ENCODE measurements around the gene SMAD3.

The SMAD3 gene

DNA sequence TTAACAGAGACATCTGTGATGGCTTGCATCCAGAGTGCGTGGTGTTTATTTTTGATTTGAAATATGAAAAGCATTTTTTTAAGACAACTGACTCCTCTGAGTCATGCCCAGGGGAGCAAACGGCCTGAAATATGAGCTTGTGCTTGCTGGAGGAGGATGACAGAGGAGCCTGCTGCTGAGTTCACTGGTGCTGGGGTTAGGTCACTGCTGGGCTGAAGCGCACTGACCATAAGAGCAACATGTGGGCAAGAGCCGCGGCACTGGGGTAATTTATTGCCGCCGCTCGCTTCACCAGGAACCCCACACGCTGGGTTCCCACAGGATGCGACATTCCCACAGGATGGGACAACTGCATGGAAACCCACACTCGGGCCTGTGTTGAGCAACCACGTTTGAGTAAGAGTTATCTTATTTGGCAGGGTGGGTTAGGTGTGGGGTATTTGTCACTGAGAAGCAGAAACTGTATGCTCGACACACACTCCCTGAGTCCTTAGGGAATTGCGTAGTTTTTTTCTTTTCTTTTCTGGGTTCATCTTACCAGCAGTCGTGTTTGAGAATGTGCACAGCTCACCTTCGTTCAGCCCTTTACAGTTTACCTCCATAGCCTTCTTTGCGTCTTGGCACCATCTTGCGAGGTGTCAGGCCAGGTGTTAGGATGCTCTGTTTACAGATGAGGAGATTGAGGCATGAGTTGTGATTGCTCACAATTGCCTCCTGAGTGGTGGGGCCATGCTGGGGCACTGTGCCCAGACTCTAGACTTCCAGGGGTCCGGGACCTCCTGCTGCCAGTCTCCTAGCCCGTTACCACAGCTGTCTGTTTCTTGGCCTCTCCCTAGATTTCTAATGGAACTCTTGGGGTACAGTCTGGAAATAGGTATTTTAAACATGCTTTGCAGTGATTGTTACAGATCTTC is 60.4 kb downstream of the SMAD3 start:
- DNase-seq (ENCODE audit: low spot score) = peak; percentile 78

DNA sequence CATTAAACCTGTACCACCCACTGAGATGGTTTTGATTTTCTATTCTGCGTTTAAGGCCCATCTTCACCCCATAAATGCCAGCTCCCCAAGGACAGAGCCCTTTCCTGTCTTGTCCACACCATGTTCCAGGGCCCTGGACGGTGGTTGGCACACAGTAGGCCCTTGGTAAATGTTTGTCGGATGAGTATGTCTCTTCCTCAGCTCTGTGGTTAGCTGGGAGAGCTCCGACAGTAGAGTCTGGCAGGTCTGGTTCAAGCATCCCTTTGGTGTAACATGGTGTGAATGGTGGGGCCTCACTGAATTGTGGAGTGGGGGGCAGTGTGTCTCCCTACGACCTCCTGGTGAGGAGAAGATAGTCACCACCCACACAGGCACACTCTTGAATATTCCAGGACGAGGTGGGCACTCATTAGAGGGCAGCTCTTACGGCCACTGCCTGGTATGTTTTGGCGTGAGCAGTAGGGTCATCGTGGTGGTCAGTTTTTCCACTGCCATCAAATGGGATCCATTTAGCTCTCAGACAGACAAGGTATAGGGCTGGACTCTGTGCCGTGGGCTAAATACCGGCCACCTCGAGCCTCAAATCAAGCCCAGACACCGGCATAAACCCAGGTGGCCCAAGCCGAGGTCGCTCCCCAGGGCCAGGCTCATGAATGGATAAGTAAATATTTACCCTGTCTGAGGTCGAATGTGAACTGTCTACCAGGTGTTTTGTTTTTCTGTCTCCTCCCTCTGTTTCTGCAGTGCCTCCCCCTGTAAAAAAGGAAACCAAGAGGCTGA is 61.3 kb downstream of the SMAD3 start:
- DNase-seq (ENCODE audit: low spot score) = no peak

DNA sequence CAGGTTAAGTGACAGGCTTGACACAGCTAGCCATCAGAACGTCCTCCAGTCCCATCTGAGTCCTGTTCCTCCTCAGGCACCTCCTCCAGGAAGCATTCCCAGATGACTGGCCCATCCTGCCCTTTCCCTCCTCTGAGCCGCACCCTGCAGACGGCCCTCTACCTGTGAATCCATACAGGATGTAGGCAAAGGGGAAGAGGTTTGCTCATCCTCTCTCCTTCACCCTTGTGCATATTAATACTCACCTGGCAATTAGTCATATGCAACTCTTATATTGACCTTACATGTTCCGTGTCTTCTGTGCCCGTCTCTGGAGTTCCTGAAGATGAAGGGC is 61.9 kb downstream of the SMAD3 start:
- peak; percentile 33 for DNase-seq (ENCODE audit: low spot score)

DNA sequence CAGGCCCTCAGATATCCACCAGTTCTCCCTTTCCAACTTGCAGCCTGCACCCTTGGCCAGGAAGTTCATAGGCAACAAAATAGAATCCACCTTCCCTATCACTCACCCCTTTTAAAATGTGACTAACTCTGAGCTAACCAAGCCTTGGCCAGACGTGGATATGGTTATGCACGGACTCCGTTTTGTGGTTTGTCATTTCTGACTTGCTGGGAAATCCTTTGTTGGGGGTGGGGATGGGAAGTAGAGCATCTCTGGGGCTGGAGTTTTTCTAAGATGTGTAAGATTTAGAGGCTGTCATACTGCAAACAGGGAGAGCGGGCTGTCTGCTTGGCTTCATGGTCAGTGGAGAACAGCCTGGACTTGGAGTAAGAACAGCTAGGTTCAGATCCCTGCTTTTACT is 62.6 kb downstream of the SMAD3 start:
- peak; percentile 38 for DNase-seq (ENCODE audit: low spot score)

DNA sequence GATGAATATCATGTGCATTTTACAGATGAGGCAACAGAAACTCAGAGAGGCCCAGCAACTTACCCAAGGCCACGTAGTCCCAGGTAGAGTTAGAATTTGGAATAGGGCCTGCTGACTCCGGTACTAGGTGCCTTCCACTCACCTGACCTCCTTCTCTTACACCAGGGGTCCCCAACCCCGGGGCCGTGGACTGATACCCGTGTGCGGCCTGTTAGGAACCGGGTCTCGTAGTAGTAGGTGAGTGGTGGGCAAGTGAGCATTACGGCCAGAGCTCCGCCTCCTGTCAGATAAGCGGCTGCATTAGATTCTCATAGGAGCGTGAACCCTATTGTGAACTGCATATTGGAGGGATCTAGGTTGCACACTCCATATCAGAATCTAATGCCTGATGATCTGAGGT is 64.8 kb downstream of the SMAD3 start:
- peak; percentile 52 for DNase-seq (ENCODE audit: low spot score)

DNA sequence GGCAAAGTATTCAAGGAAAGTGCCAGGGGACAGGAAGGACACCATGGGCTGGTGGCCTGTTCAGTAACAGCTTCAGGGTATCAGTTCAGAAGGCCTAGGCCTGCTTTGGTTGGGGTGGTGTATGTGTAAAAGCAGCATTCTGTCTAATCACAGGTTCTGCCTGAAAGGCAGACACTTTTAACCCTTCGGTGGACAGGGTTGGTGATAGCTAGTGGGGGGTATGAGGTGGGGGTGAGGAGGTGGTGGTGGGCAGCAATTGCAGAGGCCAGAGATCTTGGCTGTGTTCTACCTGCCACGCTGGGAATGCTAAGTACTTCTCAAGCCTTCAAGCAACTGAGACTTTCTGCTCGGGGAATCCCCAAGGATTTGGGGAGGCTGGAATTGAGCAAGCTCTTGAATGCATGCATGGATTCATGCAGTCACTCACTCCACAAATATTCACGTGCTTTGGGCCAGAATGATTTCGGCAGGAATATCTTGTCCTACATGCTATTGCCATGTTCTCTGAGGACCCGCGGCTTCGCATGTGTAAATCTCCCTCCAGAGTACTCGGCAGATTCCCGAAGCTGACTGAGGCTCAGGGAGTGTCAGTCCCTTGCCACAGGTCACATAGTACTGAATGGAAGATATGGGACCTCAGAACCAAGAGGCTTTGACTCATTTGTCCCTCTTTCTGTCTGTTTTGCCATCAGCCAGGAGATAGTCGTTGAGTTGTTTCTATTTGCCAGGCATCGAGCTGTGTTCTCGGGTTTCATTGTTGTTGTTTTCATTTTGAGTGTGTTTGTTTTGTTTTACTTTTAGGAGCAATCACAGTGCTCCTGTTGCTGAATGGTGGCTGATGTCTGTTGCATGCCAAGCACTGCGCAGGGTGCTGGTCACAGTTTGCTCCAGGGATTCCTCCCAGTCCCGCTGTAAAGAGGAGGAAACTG is 65.5 kb downstream of the SMAD3 start:
- peak; percentile 52 for DNase-seq (ENCODE audit: low spot score)

DNA sequence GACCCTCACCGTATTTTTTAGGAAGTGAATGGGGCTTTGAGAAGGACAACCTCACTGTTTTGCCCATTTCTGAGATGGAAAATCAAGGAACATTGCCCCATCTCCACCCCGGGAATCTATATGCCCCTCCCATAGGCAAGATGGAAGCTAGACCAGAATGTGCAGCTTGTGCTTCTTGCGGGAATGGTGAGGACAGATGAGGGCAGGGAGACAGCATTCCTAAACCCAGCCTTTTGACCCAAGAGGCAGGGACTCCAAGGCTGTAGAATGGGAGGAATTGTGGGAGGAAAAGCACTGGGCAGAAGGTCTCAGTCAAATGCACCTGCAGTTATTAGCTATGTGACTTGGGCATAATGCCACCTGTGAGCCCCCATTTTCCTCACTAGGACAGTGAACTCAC is 66.9 kb downstream of the SMAD3 start:
- DNase-seq (ENCODE audit: low spot score) = no peak

DNA sequence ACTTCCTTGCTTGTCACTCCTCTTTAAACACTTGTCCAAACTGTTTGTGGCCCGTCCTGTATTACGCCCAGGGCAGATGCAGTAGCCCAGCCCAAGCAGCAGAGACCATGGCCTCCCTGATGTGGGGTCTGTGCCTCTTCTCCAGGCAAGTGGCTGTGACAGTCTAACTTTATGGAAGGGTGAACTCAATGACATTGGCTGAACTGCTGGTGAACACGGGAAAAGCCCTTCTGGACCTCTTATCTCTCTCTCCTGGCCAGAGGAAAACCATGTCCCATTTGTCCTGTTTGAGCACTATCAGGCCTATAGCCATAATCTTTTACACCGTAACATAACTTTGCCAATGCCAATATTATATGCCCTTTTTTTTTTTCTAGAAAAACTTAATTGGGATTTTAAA is 67.6 kb downstream of the SMAD3 start:
- DNase-seq (ENCODE audit: low spot score) = peak; percentile 28

DNA sequence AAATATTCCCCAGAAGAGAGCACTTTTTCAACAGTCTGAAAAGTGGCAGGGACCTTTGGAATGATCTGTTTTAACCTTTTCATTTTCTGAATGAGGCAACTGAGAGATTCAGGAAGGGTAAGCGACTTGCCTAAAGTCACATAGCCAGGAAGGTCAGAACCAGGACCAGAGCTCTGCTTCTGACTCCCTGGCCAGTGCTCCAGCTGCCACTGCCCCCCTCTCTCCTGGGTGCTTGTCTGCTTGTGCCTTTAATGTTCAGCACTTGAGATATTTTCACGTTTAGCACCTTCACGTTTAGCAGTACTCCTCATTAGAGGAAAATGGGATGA is 68.3 kb downstream of the SMAD3 start:
- DNase-seq (ENCODE audit: low spot score) = no peak

DNA sequence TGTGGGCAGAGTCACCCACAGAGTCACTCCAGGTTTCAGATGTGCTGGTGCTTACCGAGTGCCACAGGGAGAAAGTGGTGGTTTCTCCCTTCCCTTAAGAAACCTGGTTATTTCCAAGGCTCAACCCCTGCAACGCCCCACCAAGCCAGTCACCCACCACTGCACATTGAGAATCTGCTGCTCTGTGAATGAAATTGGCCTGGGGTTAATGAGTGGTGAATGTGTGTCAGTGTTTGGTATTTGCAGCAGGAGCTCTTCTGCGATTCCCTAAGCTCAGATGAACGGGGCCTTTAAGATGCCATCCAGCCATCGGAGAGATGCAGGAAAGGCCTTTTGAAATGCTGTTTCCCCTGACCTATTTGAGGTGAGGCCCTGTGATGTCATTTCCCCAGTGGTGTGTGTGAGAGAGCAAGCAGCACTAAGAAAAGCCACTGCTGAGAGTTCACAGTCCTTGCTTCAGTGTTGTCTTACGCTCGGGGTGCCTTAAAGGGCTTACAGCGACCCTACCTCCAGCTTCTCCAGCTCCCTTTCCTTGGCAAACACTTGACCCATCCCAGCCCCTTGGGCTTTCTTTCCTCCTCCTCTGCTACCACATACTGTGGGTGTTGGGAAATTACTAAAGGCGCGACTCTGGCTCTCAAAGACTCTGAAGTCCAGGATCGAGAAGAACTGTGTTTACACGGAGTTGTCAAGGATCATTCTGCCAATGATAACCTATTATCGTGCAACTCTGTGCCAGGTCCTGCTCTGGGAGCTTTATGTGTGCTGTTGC is 68.9 kb downstream of the SMAD3 start:
- DNase-seq (ENCODE audit: low spot score) = peak; percentile 62

DNA sequence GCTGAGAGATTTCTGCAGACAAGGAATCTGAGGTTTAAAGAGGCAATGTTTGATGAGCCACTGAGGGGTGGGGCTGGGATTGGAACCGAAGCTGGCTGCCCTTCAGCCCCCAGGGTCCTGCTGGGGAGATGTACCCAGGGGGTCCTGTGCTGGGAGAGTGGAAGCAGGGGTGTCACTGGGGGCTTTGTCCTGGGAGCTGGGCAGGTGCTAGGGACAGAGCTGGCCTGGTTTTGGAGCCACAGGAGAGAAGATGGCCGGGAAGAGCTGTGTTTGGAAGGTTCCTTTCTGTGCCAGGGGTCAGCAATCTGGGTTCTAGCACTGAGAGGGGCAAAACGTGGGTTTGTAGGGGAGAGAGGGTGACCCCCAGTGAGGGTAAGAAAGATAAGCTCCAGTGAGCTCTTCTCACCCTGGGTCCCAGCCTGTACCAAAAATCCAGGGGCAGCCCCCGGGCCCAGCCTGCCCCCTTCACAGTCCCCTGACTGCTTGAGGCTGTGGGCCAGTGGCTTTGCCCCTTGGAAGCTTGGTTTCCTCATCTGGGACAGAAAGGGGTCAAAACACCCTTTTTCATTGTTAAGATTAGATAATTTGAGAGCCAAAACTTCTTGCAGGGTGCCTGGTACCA is 69.6 kb downstream of the SMAD3 start:
- peak; percentile 62 for DNase-seq (ENCODE audit: low spot score)

DNA sequence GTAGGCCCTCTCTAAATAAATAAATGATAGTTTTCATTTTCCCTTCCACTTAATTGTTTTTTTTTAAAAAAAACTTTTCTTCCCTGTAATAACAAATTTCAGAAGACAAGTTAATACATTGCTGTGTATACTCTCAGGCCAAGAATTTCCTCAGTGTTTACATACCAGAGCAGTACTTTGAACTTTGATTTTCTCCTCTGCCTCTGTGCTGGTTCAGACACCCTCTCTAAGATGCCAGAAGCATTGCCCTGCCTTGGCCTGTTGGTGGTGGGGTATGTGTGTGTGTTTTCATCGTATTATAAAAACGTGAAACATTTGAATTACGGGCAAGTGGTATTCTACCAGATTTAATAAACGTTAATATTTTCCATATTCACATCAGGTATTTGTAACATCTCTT is 70.1 kb downstream of the SMAD3 start:
- DNase-seq (ENCODE audit: low spot score) = no peak

DNA sequence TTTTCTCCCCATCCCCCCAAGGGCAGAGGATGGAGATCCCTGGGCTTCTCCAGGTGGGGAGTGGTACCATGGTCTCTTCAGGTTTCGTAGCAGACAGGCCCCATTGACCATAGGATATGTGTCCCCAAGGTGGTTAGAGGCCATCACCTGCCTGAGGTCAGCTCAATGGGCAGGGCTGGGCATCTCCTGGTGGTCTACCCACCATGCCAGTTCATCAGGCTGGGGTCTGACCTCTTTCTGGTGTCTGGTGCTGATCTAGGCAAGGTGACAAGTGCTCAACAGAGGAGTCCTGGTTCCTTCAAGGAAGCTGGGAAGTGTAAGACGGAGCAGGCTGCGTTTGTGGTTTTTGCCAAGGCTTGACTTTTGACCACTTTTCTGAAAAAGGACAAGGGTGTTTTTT is 71.4 kb downstream of the SMAD3 start:
- DNase-seq (ENCODE audit: low spot score) = peak; percentile 22

DNA sequence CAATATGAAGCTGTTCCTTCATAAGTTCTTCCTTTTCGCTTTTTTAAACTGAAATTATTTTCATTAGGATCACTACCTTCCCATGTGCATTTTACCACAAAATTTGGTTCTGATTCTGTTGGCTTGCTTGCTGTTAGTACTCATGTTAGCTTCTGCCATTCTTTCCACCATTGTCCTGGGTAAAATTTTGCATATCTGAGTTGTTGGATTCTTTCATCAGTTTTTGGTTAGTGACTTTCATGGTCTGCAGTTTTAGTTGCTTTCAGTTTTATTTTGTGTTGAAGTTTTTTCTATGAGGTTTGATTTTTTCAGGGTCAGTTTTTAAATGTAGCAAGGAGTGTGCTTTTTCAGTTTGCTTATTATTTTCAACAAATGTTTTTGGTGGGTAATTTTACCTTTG is 71.9 kb downstream of the SMAD3 start:
- no peak for DNase-seq (ENCODE audit: low spot score)

DNA sequence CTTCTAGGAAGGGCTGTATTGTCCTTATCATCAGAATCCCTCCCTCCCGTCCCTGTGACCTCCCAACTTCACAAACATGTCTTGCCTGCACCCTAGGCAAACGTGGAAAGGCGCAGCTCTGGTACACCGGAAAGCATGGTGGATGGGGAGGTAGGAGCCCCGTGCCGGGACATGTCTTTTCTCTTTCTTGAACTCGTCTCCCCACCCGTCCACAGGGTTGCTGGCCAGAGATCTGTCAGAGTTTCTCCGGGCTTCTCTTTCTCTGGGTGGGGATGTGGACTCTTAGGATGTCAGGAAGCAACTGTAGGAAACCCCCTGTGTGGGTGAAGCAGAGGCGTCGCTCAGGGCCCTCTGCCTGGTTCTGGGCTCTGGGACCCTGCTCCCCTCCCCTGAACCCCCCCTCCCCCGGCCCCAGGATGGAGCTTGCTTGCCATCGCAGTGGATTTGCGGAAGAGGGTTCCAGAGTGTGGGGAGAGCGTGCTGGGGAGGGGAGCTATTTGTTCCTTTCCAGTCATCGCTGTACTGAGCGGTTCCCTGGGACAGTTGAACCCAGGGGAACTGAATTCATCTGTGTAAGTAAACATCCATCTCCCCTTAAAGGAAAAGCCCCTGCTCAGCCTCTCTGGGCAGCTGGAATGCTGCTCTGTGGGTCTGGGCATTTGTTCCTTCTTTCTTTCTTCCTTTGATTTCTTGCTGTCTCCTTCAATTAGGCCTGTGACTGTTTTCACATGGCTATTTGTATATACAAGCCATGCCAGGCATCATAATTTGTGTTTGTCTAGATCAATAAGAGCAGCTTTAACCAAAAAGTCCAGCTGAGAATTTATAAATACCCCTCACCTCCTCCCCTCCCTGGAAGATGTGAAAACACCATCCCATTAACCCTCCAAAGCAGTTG is 72.8 kb downstream of the SMAD3 start:
- DNase-seq (ENCODE audit: low spot score) = peak; percentile 62

DNA sequence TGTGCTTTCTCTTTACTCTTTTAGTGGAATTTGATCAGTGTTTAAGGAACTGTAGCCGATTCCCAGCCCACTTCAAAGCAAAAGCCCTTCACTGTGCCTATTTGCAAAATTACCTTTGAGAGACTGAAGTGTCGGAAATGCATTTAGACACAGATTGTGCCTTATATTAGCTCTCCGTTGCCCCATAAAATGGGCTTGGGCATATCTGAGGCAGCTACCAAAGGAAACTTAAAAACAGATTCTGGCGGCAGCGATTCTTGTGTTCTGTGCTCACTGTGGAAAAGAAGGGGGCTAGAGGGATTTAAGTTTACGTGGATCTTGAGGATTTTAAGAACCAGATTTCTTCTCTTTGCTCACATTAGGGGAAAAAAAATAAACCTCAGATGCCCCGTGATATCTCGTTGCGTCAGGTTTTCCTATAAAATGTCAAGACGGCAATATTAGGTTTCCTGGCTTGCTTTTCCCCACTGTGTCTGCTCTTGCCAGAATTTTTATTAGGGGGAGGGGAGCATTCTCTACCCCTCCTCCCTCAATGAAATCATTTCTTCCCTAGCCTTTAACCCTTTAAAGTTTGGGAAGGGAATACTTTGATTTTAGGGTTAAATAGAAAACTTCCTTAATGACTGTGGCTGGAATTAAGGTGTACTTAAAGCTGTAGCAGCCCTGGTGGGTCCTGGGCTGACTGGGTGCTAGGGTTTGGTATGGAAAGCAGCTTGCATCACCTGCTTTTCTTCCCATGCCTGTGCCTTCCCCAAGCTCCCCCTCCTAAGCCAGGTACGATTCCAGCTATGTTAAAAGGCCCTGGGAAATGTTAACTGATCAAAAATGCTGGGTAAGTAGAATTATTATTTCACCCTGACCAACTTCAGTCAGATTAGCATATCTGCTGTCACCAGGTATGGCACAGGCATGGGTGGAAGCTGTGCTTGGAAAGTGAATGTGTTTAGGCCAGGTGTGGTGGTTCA is 73.8 kb downstream of the SMAD3 start:
- DNase-seq (ENCODE audit: low spot score) = peak; percentile 31

DNA sequence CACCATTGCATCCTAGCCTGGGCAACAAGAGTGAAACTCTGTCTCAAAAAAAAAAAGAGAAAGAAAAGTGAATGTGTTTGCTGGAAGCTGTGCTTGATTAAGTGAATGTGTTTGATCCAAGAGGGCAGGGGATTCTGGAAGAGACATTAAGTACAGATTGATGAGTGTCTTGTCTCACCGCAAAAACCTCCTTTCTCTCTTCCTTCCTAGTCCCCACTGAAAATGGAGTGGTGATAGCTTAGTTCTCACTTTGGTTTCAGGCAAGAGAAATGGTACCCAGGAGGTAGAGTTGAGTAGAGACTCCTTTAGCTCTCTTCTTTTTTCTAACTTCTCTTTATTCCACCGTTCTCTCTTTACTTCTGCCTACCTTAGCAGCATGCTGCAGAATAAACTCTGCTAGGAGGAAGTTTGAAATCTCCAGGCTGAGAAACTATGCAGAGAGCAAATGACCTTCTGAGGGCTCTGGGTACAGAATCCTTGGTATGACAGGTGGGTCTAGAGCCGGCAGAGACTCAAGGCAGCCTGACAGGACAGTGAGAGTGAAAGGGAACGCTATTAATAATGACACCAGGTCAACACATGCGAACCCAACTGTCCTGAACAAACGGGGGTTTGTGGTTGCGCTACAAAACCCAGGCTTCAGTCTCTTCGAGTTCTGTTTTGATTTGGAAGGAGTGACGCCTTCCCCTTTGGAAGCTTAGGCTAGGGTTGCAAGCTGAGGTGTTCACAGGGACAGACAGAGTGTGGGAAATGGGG is 74.9 kb downstream of the SMAD3 start:
- peak; percentile 3 for DNase-seq (ENCODE audit: low spot score)

DNA sequence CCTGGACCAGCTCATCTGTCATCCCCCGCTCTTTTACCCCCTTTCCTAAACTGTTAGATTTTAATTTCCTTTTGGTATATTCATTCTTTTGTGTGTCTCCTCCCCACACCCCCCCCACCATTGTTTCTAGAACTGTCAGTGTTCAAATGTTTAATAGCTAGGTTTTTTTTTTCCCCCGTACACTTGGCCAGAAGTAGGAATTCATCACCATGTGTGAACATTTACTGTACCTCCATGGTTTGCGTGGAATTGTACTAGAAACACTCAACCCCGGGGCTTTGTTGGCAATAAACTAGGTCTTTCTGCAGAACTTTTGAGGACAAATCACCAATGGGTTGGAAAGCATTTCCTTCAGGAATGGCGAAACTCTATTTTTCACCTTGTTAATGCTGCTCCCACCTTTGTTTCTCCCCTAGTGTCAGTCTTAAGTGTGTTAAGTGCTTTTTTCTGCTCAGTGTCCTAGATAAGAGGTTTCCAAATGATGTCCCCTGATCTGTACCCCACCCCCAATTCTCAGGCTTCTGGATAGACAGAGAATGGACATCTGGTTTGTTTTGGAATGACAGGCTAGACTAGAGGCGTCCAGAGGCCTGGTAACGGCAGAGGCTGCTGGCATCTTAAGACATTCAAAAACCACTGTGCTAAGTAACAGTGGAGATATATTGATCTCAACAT is 76.8 kb downstream of the SMAD3 start:
- DNase-seq (ENCODE audit: low spot score) = peak; percentile 33
